GM23248 (cell line): ENCODE results near the gene PADI6. TPM values are rescaled to one million over a fixed set of nuclear protein-coding genes. Genes with fewer than 3 reads are reported as not detected.

ENCODE experiments used
- DNase-seq: peaks from one replicate; pipeline ENCODE4 v3.0.0-alpha.2; 2015
- H2AFZ ChIP-seq: fragments of 200-600 bp; sonication (generic); 2 replicates; pipeline ENCODE4 v1.6.1; 2016; ENCODE audit warnings: antibody characterized with exemption
- H3F3A ChIP-seq: fragments of 200-600 bp; sonication (generic); 2 replicates; pipeline ENCODE4 v1.6.1; 2016; ENCODE audit warnings: mild to moderate bottlenecking, antibody characterized with exemption, mixed run types; ENCODE audit not compliant: insufficient read depth
- H3K27ac ChIP-seq: fragments of 200-600 bp; sonication (generic); 2 replicates; pipeline ENCODE4 v1.5.1; 2016; ENCODE audit warnings: mild to moderate bottlenecking
- H3K27me3 ChIP-seq: fragments of 200-600 bp; sonication (generic); replicated peaks from 2 replicates; pipeline ENCODE4 v1.6.1; 2016; ENCODE audit warnings: mild to moderate bottlenecking; ENCODE audit not compliant: insufficient read depth
- H3K36me3 ChIP-seq: fragments of 200-600 bp; sonication (generic); 2 replicates; pipeline ENCODE4 v1.6.1; 2016; ENCODE audit warnings: low read depth, mild to moderate bottlenecking
- H3K4me1 ChIP-seq: fragments of 200-600 bp; sonication (generic); 2 replicates; pipeline ENCODE4 v1.6.1; 2016; ENCODE audit warnings: mild to moderate bottlenecking; ENCODE audit not compliant: insufficient read depth
- H3K4me2 ChIP-seq: fragments of 200-600 bp; sonication (generic); one replicate; pipeline ENCODE4 v1.6.1; 2016; ENCODE audit warnings: mild to moderate bottlenecking; ENCODE audit not compliant: unreplicated experiment
- H3K4me3 ChIP-seq: fragments of 200-600 bp; sonication (generic); 2 replicates; pipeline ENCODE4 v1.5.1; 2016; ENCODE audit warnings: mild to moderate bottlenecking
- H3K79me2 ChIP-seq: fragments of 200-600 bp; sonication (generic); 2 replicates; pipeline ENCODE4 v1.6.1; 2016; ENCODE audit warnings: mild to moderate bottlenecking; ENCODE audit not compliant: insufficient read depth
- H3K9ac ChIP-seq: fragments of 200-600 bp; sonication (generic); 2 replicates; pipeline ENCODE4 v1.6.1; 2016; ENCODE audit warnings: mild to moderate bottlenecking
- H3K9me2 ChIP-seq: fragments of 200-600 bp; sonication (generic); 2 replicates; pipeline ENCODE4 v1.6.1; 2016; ENCODE audit warnings: mixed run types, mild to moderate bottlenecking, moderate library complexity; ENCODE audit not compliant: insufficient read depth
- H3K9me3 ChIP-seq: fragments of 200-600 bp; sonication (generic); one replicate; pipeline ENCODE4 v1.6.1; 2017; ENCODE audit warnings: low read depth
- H4K20me1 ChIP-seq: fragments of 200-600 bp; sonication (generic); 2 replicates; pipeline ENCODE4 v1.6.0; 2016; ENCODE audit not compliant: insufficient read depth
- EZH2 ChIP-seq: fragments of 200-600 bp; sonication (generic); IDR thresholded peaks from 2 replicates; pipeline ENCODE4 v1.6.1; 2018; ENCODE audit warnings: antibody characterized with exemption, mild to moderate bottlenecking; ENCODE audit not compliant: insufficient read depth, poor library complexity, severe bottlenecking
- EZH2phosphoT487 ChIP-seq: fragments of 200-600 bp; sonication (generic); IDR thresholded peaks from 2 replicates; pipeline ENCODE4 v1.6.1; 2018; ENCODE audit warnings: antibody characterized with exemption, moderate library complexity, mild to moderate bottlenecking, low read depth; ENCODE audit not compliant: insufficient read depth
- WGBS, 2 experiments: methylation state at CpG; one replicate each; pipeline ENCODE4 v1.1.6; 2015 to 2017; ENCODE audit warnings: low lambda C conversion rate in 2 of 2, low coverage in 1 of 2; ENCODE audit errors: missing lambda C conversion rate in 2 of 2; 5-methylcytosine and 5-hydroxymethylcytosine counted together
- in situ Hi-C: fragments of 300-500 bp; cut with MboI; formaldehyde crosslinking; loops from 2 replicates; pipeline ENCODE4 v1.15.0; 2020
- polyA plus RNA-seq: library from polyadenylated mRNA; unstranded; fragments of >200 nt; fragmentation: Nextera tagmentation; extraction: Ambion mirVana; gene quantifications from 2 replicates; pipeline ENCODE4 v1.2.1, GENCODE V29; 2016
- total RNA-seq: library from RNA; depleted of rRNA; stranded (reverse); fragments of >200 nt; shearing (Covaris generic); gene quantifications from 2 replicates; pipeline ENCODE4 v1.2.3, GENCODE V29; 2014

Gene PADI6
- total and polyA plus RNA-seq, 2 experiments from 2014 or later, result not detected

- H4K20me1 ChIP-seq, result no peaks in the 10 kb centered on the region
- no peak for TF ChIP-seq EZH2phosphoT487
- TF ChIP-seq EZH2, result no peak
- WGBS, 2 experiments, result 58 to 61% methylated on average over 6 to 8 of the region's 8 CpGs
Observed at GRCh38 chr1:17351598-17352324, 20.2 kb upstream of the PADI6 start.

GRCh38 chr1:17352419-17352909, 19.5 kb upstream of the PADI6 start:
- in situ Hi-C loops, result no loop called here

More at GRCh38 chr1:17351598-17352324, 20.2 kb upstream of the PADI6 start:
- no peak for DNase-seq
- Histone ChIP-seq H3K9me2 (no peaks in the 10 kb centered on the region), H3K4me3 (no peak overlapping the region), H3K4me1 (0 out of 2 replicates have a peak, but pooled peaks cover 5% of the 10 kb centered on the region), H2AFZ (no peak overlapping the region), H3K9ac (no peak overlapping the region), H3K36me3 (no peaks in the 10 kb centered on the region), H3K4me2 (no peak overlapping the region), H3K27ac (no peak overlapping the region), H3K9me3 (no peaks in the 10 kb centered on the region), H3K79me2 (no peaks in the 10 kb centered on the region), H3F3A (no peaks in the 10 kb centered on the region), H3K27me3 (peaks cover 20% of the 10 kb centered on the region; the same call in 1 of the 2 replicates)
- in situ Hi-C loops, result no loop called here

GRCh38 chr1:17355898-17356297, 16.1 kb upstream of the PADI6 start:
- H3K9me2 ChIP-seq, result no peaks in the 10 kb centered on the region
- H3K4me1 ChIP-seq, result no peaks in the 10 kb centered on the region
- DNase-seq, result no peak
- no peak for TF ChIP-seq EZH2
- no peak for TF ChIP-seq EZH2phosphoT487
- H3K9me3 ChIP-seq, result no peaks in the 10 kb centered on the region
- WGBS, 2 experiments, result 45 to 46% methylated on average over 6 of the region's 6 CpGs
- no peaks in the 10 kb centered on the region for H3K79me2 ChIP-seq
- no peaks in the 10 kb centered on the region for H4K20me1 ChIP-seq
- in situ Hi-C loops, result no loop called here
- no peaks in the 10 kb centered on the region for H3K36me3 ChIP-seq
- H3K27ac ChIP-seq, result no peak overlapping the region
- H3F3A ChIP-seq, result no peaks in the 10 kb centered on the region
- H3K4me3 ChIP-seq, result no peak overlapping the region
- peaks cover 20% of the 10 kb centered on the region; the same call in 1 of the 2 replicates for H3K27me3 ChIP-seq
- H3K9ac ChIP-seq, result no peak overlapping the region
- H3K4me2 ChIP-seq, result no peak overlapping the region
- no peak overlapping the region for H2AFZ ChIP-seq

More at GRCh38 chr1:17352419-17352909, 19.5 kb upstream of the PADI6 start:
- H3K4me1 ChIP-seq, result 0 out of 2 replicates have a peak, but pooled peaks cover 5% of the 10 kb centered on the region
- no peaks in the 10 kb centered on the region for H3F3A ChIP-seq
- H2AFZ ChIP-seq, result no peak overlapping the region
- no peak overlapping the region for H3K27ac ChIP-seq
- TF ChIP-seq EZH2phosphoT487 (no peak), EZH2 (no peak)
- no peaks in the 10 kb centered on the region for H3K36me3 ChIP-seq
- no peak overlapping the region for H3K4me3 ChIP-seq
- H3K4me2 ChIP-seq, result no peak overlapping the region
- H3K9me3 ChIP-seq, result no peaks in the 10 kb centered on the region
- H3K9me2 ChIP-seq, result no peaks in the 10 kb centered on the region
- WGBS, 2 experiments, result 56 to 59% methylated on average over 7 to 8 of the region's 8 CpGs
- no peak for DNase-seq
- no peaks in the 10 kb centered on the region for H3K79me2 ChIP-seq
- H4K20me1 ChIP-seq, result no peaks in the 10 kb centered on the region
- peaks cover 20% of the 10 kb centered on the region; the same call in 1 of the 2 replicates for H3K27me3 ChIP-seq
- no peak overlapping the region for H3K9ac ChIP-seq

GRCh38 chr1:17356387-17357026, 15.5 kb upstream of the PADI6 start:
- Histone ChIP-seq H3K4me1 (no peaks in the 10 kb centered on the region), H3K9ac (no peak overlapping the region), H3K79me2 (no peaks in the 10 kb centered on the region), H3K4me2 (no peak overlapping the region), H3K9me3 (no peaks in the 10 kb centered on the region), H3K36me3 (no peaks in the 10 kb centered on the region), H3K4me3 (no peak overlapping the region), H3K27me3 (peaks cover 20% of the 10 kb centered on the region; the same call in 1 of the 2 replicates), H4K20me1 (no peaks in the 10 kb centered on the region), H3F3A (no peaks in the 10 kb centered on the region), H2AFZ (no peak overlapping the region), H3K27ac (no peak overlapping the region), H3K9me2 (no peaks in the 10 kb centered on the region)
- WGBS, 2 experiments, result 34 to 36% methylated on average over 11 of the region's 12 CpGs
- in situ Hi-C loops, result no loop called here
- TF ChIP-seq EZH2phosphoT487, result no peak
- TF ChIP-seq EZH2, result no peak
- DNase-seq, result no peak
